Stimulated activated CD4-positive, alpha-beta T cell treated with anti-CD3 and anti-CD28 coated beads, Interleukin-2, amount 100 ng/mL, for 4 hours (primary cell): Measurements from ENCODE around the gene KDM2B.

Source experiments
- DNase-seq: peaks from one replicate; pipeline ENCODE4 v3.0.0-alpha.2; 2020; ENCODE audit warnings: low read depth

Gene KDM2B

GRCh38 chr12:121430833-121431415 lies 149.9 kb downstream of the KDM2B start:
- no peak for DNase-seq

- DNase-seq = no peak
Observed at GRCh38 chr12:121428883-121429282, 151.9 kb downstream of the KDM2B start.

- no peak for DNase-seq
Observed at GRCh38 chr12:121427556-121428050, 153.2 kb downstream of the KDM2B start.

- DNase-seq = no peak
Observed at GRCh38 chr12:121424624-121424975, 156.2 kb downstream of the KDM2B start.

GRCh38 chr12:121423682-121424623 lies 156.9 kb downstream of the KDM2B start:
- DNase-seq = no peak

- no peak for DNase-seq
Observed at GRCh38 chr12:121423253-121423652, 157.6 kb downstream of the KDM2B start.

GRCh38 chr12:121420109-121420508 lies 160.7 kb downstream of the KDM2B start:
- no peak for DNase-seq

GRCh38 chr12:121417847-121418246 lies 163.0 kb downstream of the KDM2B start:
- DNase-seq = no peak

- no peak for DNase-seq
Observed at GRCh38 chr12:121413917-121414316, 166.9 kb downstream of the KDM2B start.

GRCh38 chr12:121405211-121405610 lies 175.6 kb downstream of the KDM2B start:
- DNase-seq = no peak

- DNase-seq = no peak
Observed at GRCh38 chr12:121404734-121405133, 176.1 kb downstream of the KDM2B start.

GRCh38 chr12:121403721-121404120 lies 177.1 kb downstream of the KDM2B start:
- no peak for DNase-seq

- peak; percentile 59 for DNase-seq
Observed at GRCh38 chr12:121400332-121401139, 180.3 kb downstream of the KDM2B start.

GRCh38 chr12:121399391-121400331 lies 181.2 kb downstream of the KDM2B start, which contains the start of gene RNF34:
Gene RNF34, plus strand, starts transcription at chr12:121400118. Its CDS starts 95 bp downstream, at chr12:121400213.
- DNase-seq = peak; percentile 98

- DNase-seq = no peak
Observed at GRCh38 chr12:121398355-121398754, 182.5 kb downstream of the KDM2B start.

- no peak for DNase-seq
Observed at GRCh38 chr12:121397521-121397920, 183.3 kb downstream of the KDM2B start.

- no peak for DNase-seq
Observed at GRCh38 chr12:121392325-121392716, 188.5 kb downstream of the KDM2B start.

- peak; percentile 8 for DNase-seq
Observed at GRCh38 chr12:121391619-121392324, 189.1 kb downstream of the KDM2B start.

GRCh38 chr12:121390856-121391255 lies 190.0 kb downstream of the KDM2B start:
- no peak for DNase-seq

GRCh38 chr12:121388421-121388981 lies 192.3 kb downstream of the KDM2B start:
- DNase-seq = no peak
